ENCODE data around the gene RASGRP4.

GRCh38 chr19:38451629-38452028, 25.6 kb upstream of the RASGRP4 start:
- TF ChIP-seq CTCF (IDR thresholded peaks at IDR 0.05 in 8 of 11, conservative IDR thresholded peaks at IDR 0.05 in 3 of 11) (no peak), POLR2A (IDR thresholded peaks at IDR 0.05) (no peak), POLR2AphosphoS5 (IDR thresholded peaks at IDR 0.05) (no peak)
